GDM1 (cell line): ENCODE data around the gene MRRF.
A peak's percentile ranks its signal among the peaks of the same experiment; 100 is the strongest.

Experiments
- DNase-seq: peaks from one replicate; lab custom pipeline; 2025; lab: John Stamatoyannopoulos, UW

The MRRF gene

GRCh38 chr9:122228568-122229484 lies 35.9 kb upstream of the MRRF start, which contains the start of gene LHX6:
Gene LHX6 (minus strand): TSS chr9:122228957. CDS start chr9:122228740, 217 bp downstream.
- DNase-seq: no peak

GRCh38 chr9:122229485-122229837 lies 35.2 kb upstream of the MRRF start:
- DNase-seq: no peak

- DNase-seq: no peak
Measured at GRCh38 chr9:122232796-122233306, 31.8 kb upstream of the MRRF start.

- DNase-seq: no peak
Measured at GRCh38 chr9:122234022-122234748, 30.5 kb upstream of the MRRF start.

- no peak for DNase-seq
Measured at GRCh38 chr9:122236681-122237080, 28.0 kb upstream of the MRRF start.

- DNase-seq: no peak
Measured at GRCh38 chr9:122239722-122240121, 25.0 kb upstream of the MRRF start.

GRCh38 chr9:122244349-122244748 lies 20.3 kb upstream of the MRRF start:
- DNase-seq: no peak

- DNase-seq: no peak
Measured at GRCh38 chr9:122246666-122247065, 18.0 kb upstream of the MRRF start.

- DNase-seq: no peak
Measured at GRCh38 chr9:122248448-122248865, 16.2 kb upstream of the MRRF start.

- no peak for DNase-seq
Measured at GRCh38 chr9:122251351-122251750, 13.3 kb upstream of the MRRF start.

- no peak for DNase-seq
Measured at GRCh38 chr9:122252796-122253195, 11.9 kb upstream of the MRRF start.

- no peak for DNase-seq
Measured at GRCh38 chr9:122254761-122255160, 9.9 kb upstream of the MRRF start.

GRCh38 chr9:122256206-122256605 lies 8.5 kb upstream of the MRRF start:
- no peak for DNase-seq

GRCh38 chr9:122258886-122259415 lies 5.7 kb upstream of the MRRF start:
- no peak for DNase-seq

- DNase-seq: no peak
Measured at GRCh38 chr9:122261469-122261881, 3.2 kb upstream of the MRRF start.

GRCh38 chr9:122262073-122262472 lies 2.6 kb upstream of the MRRF start:
- DNase-seq: no peak

GRCh38 chr9:122263699-122264349 lies 858 bp upstream of the MRRF start:
- DNase-seq: no peak

- DNase-seq: peak; percentile 8
Measured at GRCh38 chr9:122265149-122265915, 650 bp downstream of the MRRF start.

GRCh38 chr9:122268041-122268814 lies 3.5 kb downstream of the MRRF start:
- no peak for DNase-seq

- no peak for DNase-seq
Measured at GRCh38 chr9:122274055-122274454, 9.4 kb downstream of the MRRF start.

GRCh38 chr9:122276096-122276495 lies 11.4 kb downstream of the MRRF start:
- DNase-seq: no peak
